Fibroblast of skin of right quadriceps (primary cell): ENCODE measurements around the gene SYNE2.
"Not testable (repeated sequence)": the region's sequence is repeated elsewhere in the genome, so short reads cannot be mapped to it uniquely, and the experiment has no call there.

ENCODE experiments used
- DNase-seq: peaks from one replicate; pipeline ENCODE4 v3.0.0-alpha.2; 2013

SYNE2 gene

GRCh38 chr14:64026600-64026999, 173.8 kb downstream of the SYNE2 start:
- no peak for DNase-seq

GRCh38 chr14:64035143-64035542, 182.3 kb downstream of the SYNE2 start:
- peak; percentile 29 for DNase-seq

- DNase-seq, result not testable (repeated sequence)
Observed at GRCh38 chr14:64037869-64038745, 185.3 kb downstream of the SYNE2 start.

GRCh38 chr14:64038841-64039542, 186.2 kb downstream of the SYNE2 start:
- DNase-seq, result no peak

- peak; percentile 8 for DNase-seq
Observed at GRCh38 chr14:64040044-64040443, 187.2 kb downstream of the SYNE2 start.

GRCh38 chr14:64043296-64043695, 190.5 kb downstream of the SYNE2 start:
- not testable (repeated sequence) for DNase-seq

GRCh38 chr14:64045091-64045490, 192.3 kb downstream of the SYNE2 start:
- DNase-seq, result no peak

- no peak for DNase-seq
Observed at GRCh38 chr14:64049616-64050381, 197.0 kb downstream of the SYNE2 start.

GRCh38 chr14:64053694-64054669, 201.2 kb downstream of the SYNE2 start:
- DNase-seq, result no peak

GRCh38 chr14:64059454-64060198, 206.8 kb downstream of the SYNE2 start:
- no peak for DNase-seq

- no peak for DNase-seq
Observed at GRCh38 chr14:64060199-64060545, 207.4 kb downstream of the SYNE2 start.

GRCh38 chr14:64060648-64061096, 207.9 kb downstream of the SYNE2 start:
- peak; percentile 19 for DNase-seq

- no peak for DNase-seq
Observed at GRCh38 chr14:64061115-64061514, 208.3 kb downstream of the SYNE2 start.

- no peak for DNase-seq
Observed at GRCh38 chr14:64061706-64062105, 208.9 kb downstream of the SYNE2 start.

- no peak for DNase-seq
Observed at GRCh38 chr14:64062381-64063115, 209.7 kb downstream of the SYNE2 start.

- DNase-seq, result no peak
Observed at GRCh38 chr14:64064447-64064846, 211.6 kb downstream of the SYNE2 start.

GRCh38 chr14:64069634-64070359, 217.0 kb downstream of the SYNE2 start:
- no peak for DNase-seq

GRCh38 chr14:64074961-64075612, 222.3 kb downstream of the SYNE2 start:
- peak; percentile 29 for DNase-seq

GRCh38 chr14:64075613-64076005, 222.8 kb downstream of the SYNE2 start:
- DNase-seq, result no peak
